GM12891 (cell line): ENCODE data around the gene RBBP8NL.

Experiments used
- POLR2A ChIP-seq: IDR thresholded peaks from 2 replicates; pipeline ENCODE4 v1.6.1; 2011; ENCODE audit warnings: low read depth, low read length, control low read depth
- POLR2AphosphoS5 ChIP-seq: IDR thresholded peaks from 2 replicates; pipeline ENCODE4 v1.6.1; 2011; ENCODE audit warnings: low read depth, low read length, control low read depth
- POU2F2 ChIP-seq: IDR thresholded peaks from 2 replicates; pipeline ENCODE4 v1.6.1; 2011; ENCODE audit warnings: low read depth, mild to moderate bottlenecking, control low read depth, low read length, moderate library complexity
- SPI1 ChIP-seq: IDR thresholded peaks from 2 replicates; pipeline ENCODE4 v1.6.1; 2011; ENCODE audit warnings: low read depth, low read length, control low read depth
- TAF1 ChIP-seq: IDR thresholded peaks from 2 replicates; pipeline ENCODE4 v1.6.1; 2011; ENCODE audit warnings: low read depth, low read length, control low read depth

DNA sequence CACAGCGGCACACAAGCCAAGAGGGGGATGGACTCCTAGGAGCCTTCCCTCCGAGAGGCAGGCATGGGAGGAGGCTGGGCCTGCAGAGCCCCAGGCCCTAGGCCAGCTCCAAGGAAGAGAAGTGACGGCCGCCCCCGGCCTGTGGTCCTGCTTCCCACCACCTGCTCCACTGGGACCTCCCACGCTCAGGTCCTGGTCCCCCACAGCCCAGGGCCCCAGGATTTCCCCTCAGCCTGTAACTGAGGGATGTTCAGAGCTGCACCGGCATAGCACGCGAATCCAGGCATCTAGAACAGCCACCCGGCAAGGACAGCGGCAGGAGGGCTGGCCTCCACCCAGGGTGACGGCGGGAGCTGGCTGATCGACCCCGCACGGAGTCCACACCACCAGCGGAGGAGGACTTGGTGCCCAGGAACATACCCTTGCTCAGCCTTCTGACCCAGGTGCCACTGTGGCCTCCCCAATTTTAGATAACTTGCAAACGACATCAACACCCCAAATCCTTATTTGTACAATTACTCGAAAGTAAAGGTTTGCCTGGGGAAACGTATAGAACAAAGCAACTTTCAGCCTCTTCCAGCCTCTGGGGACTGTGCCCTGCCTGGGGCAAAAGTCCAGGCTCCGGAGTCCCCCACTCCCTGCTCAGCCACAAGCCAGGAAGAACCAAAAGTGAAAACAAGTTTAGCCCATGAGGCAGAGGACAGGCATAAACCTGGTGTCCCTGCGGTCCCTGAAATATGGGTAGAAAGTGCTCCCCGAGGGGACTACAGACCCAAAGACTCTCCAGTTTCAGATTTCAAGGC lies 45.0 kb upstream of the RBBP8NL start:
- TF ChIP-seq POLR2AphosphoS5 (no peak), POLR2A (no peak), SPI1 (no peak), TAF1 (no peak), POU2F2 (no peak)
